Neural progenitor cell (in vitro differentiated cells): ENCODE measurements around the gene TNFAIP1. TPM values are rescaled to one million over a fixed set of nuclear protein-coding genes. Genes with fewer than 3 reads are reported as not detected.

Experiments
- DNase-seq: peaks from one replicate; pipeline ENCODE4 v3.0.0-alpha.2; 2016; ENCODE audit warnings: low spot score
- H2AFZ ChIP-seq: fragments of 200-600 bp; sonication (generic); replicated peaks from 2 replicates; pipeline ENCODE4 v1.6.1; 2016; ENCODE audit warnings: antibody characterized with exemption
- H3F3A ChIP-seq: fragments of 200-600 bp; sonication (generic); 2 replicates; pipeline ENCODE4 v1.6.1; 2016; ENCODE audit warnings: antibody characterized with exemption, low read depth
- H3K27ac ChIP-seq: fragments of 200-600 bp; sonication (generic); 2 replicates; pipeline ENCODE4 v1.5.1; 2016; ENCODE audit warnings: mild to moderate bottlenecking
- H3K27me3 ChIP-seq: fragments of 200-600 bp; sonication (generic); 2 replicates; pipeline ENCODE4 v1.6.1; 2016; ENCODE audit warnings: mild to moderate bottlenecking, moderate library complexity
- H3K36me3 ChIP-seq: fragments of 200-600 bp; sonication (generic); 2 replicates; pipeline ENCODE4 v1.5.1; 2016
- H3K4me1 ChIP-seq: fragments of 200-600 bp; sonication (generic); 2 replicates; pipeline ENCODE4 v1.6.1; 2016; ENCODE audit warnings: mixed run types
- H3K4me2 ChIP-seq: fragments of 200-600 bp; sonication (generic); 2 replicates; pipeline ENCODE4 v1.6.1; 2016
- H3K4me3 ChIP-seq: fragments of 200-600 bp; sonication (generic); 2 replicates; pipeline ENCODE4 v1.5.1; 2016
- H3K79me2 ChIP-seq: fragments of 200-600 bp; sonication (generic); 2 replicates; pipeline ENCODE4 v1.6.1; 2016; ENCODE audit warnings: low read depth
- H3K9ac ChIP-seq: fragments of 200-600 bp; sonication (generic); 2 replicates; pipeline ENCODE4 v1.6.1; 2016
- H3K9me3 ChIP-seq: fragments of 200-600 bp; sonication (generic); 2 replicates; pipeline ENCODE4 v1.5.1; 2016; ENCODE audit warnings: low read depth
- H4K20me1 ChIP-seq: fragments of 200-600 bp; sonication (generic); 2 replicates; pipeline ENCODE4 v1.6.1; 2016; ENCODE audit warnings: low read depth
- H3K27ac Mint-ChIP-seq: 3 replicates; pipeline ENCODE4 v1.8.0; 2021; ENCODE audit warnings: mixed read lengths
- H3K27me3 Mint-ChIP-seq: 2 replicates; pipeline ENCODE4 v1.8.0; 2022; ENCODE audit warnings: low read depth, mild to moderate bottlenecking, inconsistent platforms, moderate library complexity, mixed read lengths; ENCODE audit not compliant: insufficient read depth
- H3K36me3 Mint-ChIP-seq: 3 replicates; pipeline ENCODE4 v1.8.0; 2021; ENCODE audit warnings: mixed read lengths
- H3K4me1 Mint-ChIP-seq: 3 replicates; pipeline ENCODE4 v1.8.0; 2021; ENCODE audit warnings: mixed read lengths
- H3K4me3 Mint-ChIP-seq: 3 replicates; pipeline ENCODE4 v1.8.0; 2021; ENCODE audit warnings: mild to moderate bottlenecking, moderate library complexity, mixed read lengths
- H3K9me3 Mint-ChIP-seq: 3 replicates; pipeline ENCODE4 v1.8.0; 2020; ENCODE audit warnings: mixed read lengths
- CTCF ChIP-seq: fragments of 200-600 bp; sonication (generic); IDR thresholded peaks from 2 replicates; pipeline ENCODE4 v1.5.1; 2017; ENCODE audit warnings: antibody characterized with exemption, mild to moderate bottlenecking
- EZH2 ChIP-seq: fragments of 200-600 bp; sonication (generic); IDR thresholded peaks from 2 replicates; pipeline ENCODE4 v1.6.1; 2017; ENCODE audit warnings: antibody characterized with exemption, mild to moderate bottlenecking, moderate library complexity
- EZH2phosphoT487 ChIP-seq: fragments of 200-600 bp; sonication (generic); IDR thresholded peaks from 2 replicates; pipeline ENCODE4 v1.6.1; 2017; ENCODE audit warnings: antibody characterized with exemption
- total RNA-seq: library from RNA; depleted of rRNA; stranded (reverse); fragments of >200 nt; gene quantifications from 2 replicates; pipeline ENCODE4 v1.2.3, GENCODE V29; 2015; ENCODE audit warnings: low replicate concordance

The TNFAIP1 gene
- total RNA-seq, 1 donor from 2014 or later, result 13.7 TPM

DNA sequence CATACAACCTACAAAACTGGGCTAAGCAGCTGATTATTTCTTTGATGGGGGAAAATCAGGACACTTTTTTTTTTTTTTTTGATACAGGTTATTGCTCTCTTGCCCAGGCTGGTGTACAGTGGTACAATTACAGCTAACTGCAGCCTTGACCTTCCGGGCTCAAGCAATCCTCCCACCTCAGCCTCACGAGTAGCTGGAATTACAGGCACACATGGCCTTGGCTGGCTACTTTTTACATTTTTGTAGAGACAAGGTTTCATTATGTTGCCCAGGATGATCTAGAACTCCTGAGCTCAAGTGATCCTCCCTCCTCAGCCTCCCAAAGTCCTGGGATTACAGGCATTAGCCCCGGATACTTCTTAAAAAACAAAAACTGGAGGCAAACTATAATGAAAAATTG lies 37.1 kb upstream of the TNFAIP1 start:
- Mint-ChIP-seq H3K4me1 (peaks cover 7% of the 10 kb centered on the region), H3K27ac (no peak overlapping the region), H3K4me3 (no peak overlapping the region), H3K27me3 (peaks cover 6% of the 10 kb centered on the region), H3K9me3 (no peaks in the 10 kb centered on the region), H3K36me3 (no peaks in the 10 kb centered on the region)
- H3F3A ChIP-seq, result peaks cover 4% of the 10 kb centered on the region
- TF ChIP-seq CTCF (no peak), EZH2phosphoT487 (no peak), EZH2 (no peak)
- no peak for DNase-seq
- H3K9ac ChIP-seq, result no peak overlapping the region
- H3K4me1 ChIP-seq, result peaks cover 7% of the 10 kb centered on the region
- no peaks in the 10 kb centered on the region for H3K79me2 ChIP-seq
- no peak overlapping the region for H3K4me2 ChIP-seq
- no peaks in the 10 kb centered on the region for H3K36me3 ChIP-seq
- no peaks in the 10 kb centered on the region for H3K27me3 ChIP-seq
- no peaks in the 10 kb centered on the region for H4K20me1 ChIP-seq
- H3K27ac ChIP-seq, result no peak overlapping the region
- no peak overlapping the region for H2AFZ ChIP-seq
- H3K4me3 ChIP-seq, result no peak overlapping the region
- H3K9me3 ChIP-seq, result no peaks in the 10 kb centered on the region

DNA sequence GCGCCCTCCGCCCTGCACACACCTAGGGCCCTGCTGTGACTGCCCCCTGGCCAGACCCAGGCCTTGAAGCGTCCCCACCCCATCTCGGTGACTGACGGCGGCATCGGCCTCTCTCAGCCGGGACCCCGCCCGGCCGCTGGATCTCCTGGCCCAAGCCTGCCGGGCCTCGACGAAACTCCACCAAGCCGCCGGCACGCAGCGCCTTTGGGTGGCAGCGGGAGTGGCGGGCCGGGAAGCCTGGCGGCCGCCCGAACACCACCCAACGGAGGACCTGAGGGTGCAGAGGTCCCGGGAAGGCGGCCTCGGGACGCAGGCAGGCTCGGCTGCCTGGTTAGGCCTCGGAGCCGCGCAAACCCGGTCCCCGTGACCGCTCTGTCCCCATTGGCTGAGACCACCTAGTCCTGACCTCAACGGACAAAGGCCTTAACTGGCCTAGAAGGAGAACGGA lies 28.6 kb upstream of the TNFAIP1 start:
- no peaks in the 10 kb centered on the region for H3K27me3 ChIP-seq
- H2AFZ ChIP-seq, result no peak overlapping the region
- Mint-ChIP-seq H3K4me1 (no peaks in the 10 kb centered on the region), H3K4me3 (no peak overlapping the region), H3K27ac (no peak overlapping the region), H3K27me3 (no peaks in the 10 kb centered on the region), H3K9me3 (no peaks in the 10 kb centered on the region), H3K36me3 (no peaks in the 10 kb centered on the region)
- no peak overlapping the region for H3K9ac ChIP-seq
- no peaks in the 10 kb centered on the region for H3K79me2 ChIP-seq
- H3K4me3 ChIP-seq, result no peak overlapping the region
- no peak overlapping the region for H3K4me2 ChIP-seq
- no peaks in the 10 kb centered on the region for H3K9me3 ChIP-seq
- no peak overlapping the region for H3K27ac ChIP-seq
- no peak for DNase-seq
- TF ChIP-seq EZH2phosphoT487, result no peak
- TF ChIP-seq CTCF, result no peak
- no peak for TF ChIP-seq EZH2
- no peaks in the 10 kb centered on the region for H3F3A ChIP-seq
- H4K20me1 ChIP-seq, result no peaks in the 10 kb centered on the region
- no peaks in the 10 kb centered on the region for H3K4me1 ChIP-seq
- H3K36me3 ChIP-seq, result no peaks in the 10 kb centered on the region

DNA sequence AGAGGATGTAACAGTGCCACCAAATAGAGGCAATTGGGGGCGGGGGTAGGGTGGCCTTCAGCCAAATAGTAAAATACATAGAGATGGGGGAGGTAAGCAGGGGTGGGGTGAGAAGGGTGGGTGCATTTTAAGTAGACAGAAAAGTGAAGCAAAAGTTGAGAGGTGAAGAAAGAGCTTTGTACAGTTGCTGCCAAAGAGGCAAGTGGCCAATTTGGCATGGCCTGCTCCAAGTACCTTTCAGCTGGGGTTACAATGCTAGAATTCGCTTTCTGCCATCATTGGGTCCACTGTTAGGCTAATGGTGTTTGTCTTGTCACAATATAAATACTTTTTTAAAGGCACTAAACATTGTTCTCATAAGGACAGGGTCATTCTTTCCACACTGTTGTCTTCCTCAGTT lies 21.7 kb upstream of the TNFAIP1 start:
- Histone ChIP-seq H3K4me3 (no peak overlapping the region), H3K9me3 (no peaks in the 10 kb centered on the region), H2AFZ (no peak overlapping the region), H3K9ac (no peak overlapping the region), H3K27me3 (no peaks in the 10 kb centered on the region), H3K4me2 (no peak overlapping the region), H3K27ac (no peak overlapping the region), H3F3A (peaks cover 4% of the 10 kb centered on the region), H4K20me1 (no peaks in the 10 kb centered on the region), H3K36me3 (no peaks in the 10 kb centered on the region), H3K4me1 (peaks cover 7% of the 10 kb centered on the region), H3K79me2 (peaks cover under 1% of the 10 kb centered on the region)
- Mint-ChIP-seq H3K36me3 (no peaks in the 10 kb centered on the region), H3K27me3 (no peaks in the 10 kb centered on the region), H3K9me3 (no peaks in the 10 kb centered on the region), H3K27ac (no peak overlapping the region), H3K4me1 (peaks cover 17% of the 10 kb centered on the region), H3K4me3 (no peak overlapping the region)
- TF ChIP-seq CTCF (no peak), EZH2phosphoT487 (no peak)
- no peak for DNase-seq
